ENCODE measurements around the gene FBXW5. TPM values are rescaled to one million over a fixed set of nuclear protein-coding genes. Genes with fewer than 3 reads are reported as not detected.
A peak's percentile ranks its signal among the peaks of the same experiment; 100 is the strongest.

The FBXW5 gene
- total RNA-seq, 1 experiment from 2014 or later, result 62.2 TPM

GRCh38 chr9:136952876-136953770 lies 8.6 kb upstream of the FBXW5 start:
- Histone ChIP-seq H2BK5ac (ENCODE audit: insufficient read length, low read length) (no peak overlapping the region), H3K4me2 (ENCODE audit: insufficient read depth, insufficient read length, low read length) (no peak overlapping the region), H4K91ac (ENCODE audit: insufficient read length, low read depth, low read length) (no peak overlapping the region), H3K4me1 (ENCODE audit: insufficient read depth, low read length) (no peaks in the 10 kb centered on the region), H2AFZ (ENCODE audit: low read length) (no peak overlapping the region), H3T11ph (ENCODE audit: low read length) (no peak overlapping the region), H3K27ac (ENCODE audit: insufficient read length, low read depth, low read length) (no peak overlapping the region), H3K9me3 (ENCODE audit: control insufficient read depth, low read depth, low read length) (no peaks in the 10 kb centered on the region), H2BK15ac (ENCODE audit: low read depth, low read length) (no peak overlapping the region), H2AK5ac (ENCODE audit: insufficient read length, low read length) (no peak overlapping the region), H4K20me1 (ENCODE audit: control insufficient read depth, insufficient read depth, insufficient read length) (peaks cover 2% of the 10 kb centered on the region), H3K56ac (ENCODE audit: insufficient read length, low read depth, low read length) (no peak overlapping the region), H3K14ac (ENCODE audit: insufficient read depth, low read length) (no peak overlapping the region), H3K79me2 (ENCODE audit: insufficient read depth, low read length) (no peaks in the 10 kb centered on the region), H2BK20ac (ENCODE audit: low read depth, low read length, poor library complexity, severe bottlenecking) (no peak overlapping the region), H3K23me2 (ENCODE audit: insufficient read length, low read depth, low read length, poor library complexity, severe bottlenecking) (peaks cover 5% of the 10 kb centered on the region), H3K23ac (ENCODE audit: insufficient read length, low read depth, low read length) (no peak overlapping the region), H4K8ac (replicated peaks; ENCODE audit: insufficient read length, low read depth, low read length) (no peak overlapping the region), H3K18ac (ENCODE audit: insufficient read length, low read depth, low read length) (no peak overlapping the region), H2BK120ac (ENCODE audit: low read depth, low read length, poor library complexity, severe bottlenecking) (no peak overlapping the region), H4K5ac (ENCODE audit: insufficient read length, low read depth, low read length) (no peak overlapping the region), H3K9ac (ENCODE audit: extremely low read depth, insufficient read length, low read length) (no peak overlapping the region), H2BK12ac (ENCODE audit: insufficient read length, low read depth, low read length) (no peak overlapping the region), H3K79me1 (ENCODE audit: insufficient read depth, low read depth, low read length, poor library complexity, severe bottlenecking) (no peaks in the 10 kb centered on the region), H3K4ac (ENCODE audit: low read depth, low read length) (no peak overlapping the region), H3K27me3 (ENCODE audit: insufficient read depth, low read length) (no peaks in the 10 kb centered on the region)
- no peak for TF ChIP-seq CTCF (conservative IDR thresholded peaks at IDR 0.05)
- H3K27me3 Mint-ChIP-seq (ENCODE audit: low read depth), result peaks cover 6% of the 10 kb centered on the region; the same call in 1 of the 2 replicates
- H3K4me1 Mint-ChIP-seq, result peaks cover 2 to 3% of the 10 kb centered on the region in 2 experiments
- WGBS (ENCODE audit: extremely low coverage, insufficient read length, low lambda C conversion rate), result no CpG with 5 or more reads among the region's 44 CpGs
- no peak for DNase-seq
- H3K36me3 Mint-ChIP-seq (ENCODE audit: insufficient read depth in 1 of 3, low read depth in 3 of 3), result no peaks in the 10 kb centered on the region; a peak in 1 of 7 replicates
- H3K27ac Mint-ChIP-seq, result no peak overlapping the region
- H3K4me3 Mint-ChIP-seq, result peak overlapping the region in 1 of 2 experiments; percentile 35; a peak in 1 of 5 replicates
- H3K9me3 Mint-ChIP-seq, result peaks cover 6% of the 10 kb centered on the region in 2 experiments; a peak in 4 of 5 replicates
